HEK293 (cell line): ENCODE measurements around the gene PGAM5.

Experiments
- CTCF ChIP-seq: fragments of 450-650 bp; formaldehyde crosslinking; IDR thresholded peaks from 2 replicates; pipeline ENCODE4 v1.5.1; 2016; ENCODE audit warnings: missing biosample characterization, missing genetic modification characterization
- ELK4 ChIP-seq: IDR thresholded peaks from 2 replicates; pipeline ENCODE4 v1.6.1; 2011; ENCODE audit warnings: mild to moderate bottlenecking, low read depth, low read length, borderline replicate concordance
- IKZF3 ChIP-seq: fragments of 450-650 bp; IDR thresholded peaks from 2 replicates; pipeline ENCODE4 v1.5.0; 2018; ENCODE audit warnings: missing biosample characterization, mild to moderate bottlenecking, missing genetic modification characterization, moderate library complexity
- KLF16 ChIP-seq: fragments of 450-650 bp; formaldehyde crosslinking; IDR thresholded peaks from 2 replicates; pipeline ENCODE4 v1.5.1; 2017; ENCODE audit warnings: missing biosample characterization, missing genetic modification characterization
- MEIS1 ChIP-seq: sonication (generic); formaldehyde crosslinking; IDR thresholded peaks from 2 replicates; pipeline ENCODE4 v1.8.1; 2022; ENCODE audit warnings: missing genetic modification reagents, mild to moderate bottlenecking, borderline replicate concordance
- MYNN ChIP-seq: fragments of 450-650 bp; formaldehyde crosslinking; IDR thresholded peaks from 2 replicates; pipeline ENCODE4 v1.5.1; 2016; ENCODE audit warnings: missing biosample characterization, missing genetic modification characterization, borderline replicate concordance
- PRDM6 ChIP-seq: fragments of 450-650 bp; formaldehyde crosslinking; IDR thresholded peaks from 2 replicates; pipeline ENCODE4 v1.5.1; 2017; ENCODE audit warnings: missing biosample characterization, missing genetic modification characterization
- REST ChIP-seq: fragments of 450-650 bp; formaldehyde crosslinking; IDR thresholded peaks from 2 replicates; pipeline ENCODE4 v1.5.1; 2016; ENCODE audit warnings: missing biosample characterization, missing genetic modification characterization
- SP2 ChIP-seq: fragments of 450-650 bp; formaldehyde crosslinking; IDR thresholded peaks from 2 replicates; pipeline ENCODE4 v1.5.1; 2016; ENCODE audit warnings: missing biosample characterization, missing genetic modification characterization
- SP3 ChIP-seq: fragments of 450-650 bp; formaldehyde crosslinking; IDR thresholded peaks from 2 replicates; pipeline ENCODE4 v1.5.1; 2016; ENCODE audit warnings: missing biosample characterization, missing genetic modification characterization
- YY1 ChIP-seq: fragments of 450-650 bp; formaldehyde crosslinking; IDR thresholded peaks from 2 replicates; pipeline ENCODE4 v1.5.1; 2018; ENCODE audit warnings: missing biosample characterization, missing genetic modification characterization
- YY2 ChIP-seq: fragments of 450-650 bp; formaldehyde crosslinking; IDR thresholded peaks from 2 replicates; pipeline ENCODE4 v1.5.1; 2016; ENCODE audit warnings: missing biosample characterization, missing genetic modification characterization
- ZBTB21 ChIP-seq: fragments of 450-650 bp; formaldehyde crosslinking; IDR thresholded peaks from 2 replicates; pipeline ENCODE4 v1.5.1; 2017; ENCODE audit warnings: missing biosample characterization, missing genetic modification characterization
- ZFHX2 ChIP-seq: fragments of 450-650 bp; formaldehyde crosslinking; conservative IDR thresholded peaks from 2 replicates; pipeline ENCODE4 v1.5.1; 2016; ENCODE audit warnings: missing biosample characterization, missing genetic modification characterization
- ZNF114 ChIP-seq: fragments of 450-650 bp; formaldehyde crosslinking; IDR thresholded peaks from 2 replicates; pipeline ENCODE4 v1.5.0; 2017; ENCODE audit warnings: missing biosample characterization, missing genetic modification characterization
- ZNF157 ChIP-seq: fragments of 450-650 bp; formaldehyde crosslinking; IDR thresholded peaks from 2 replicates; pipeline ENCODE4 v1.5.1; 2016; ENCODE audit warnings: missing biosample characterization, missing genetic modification characterization
- ZNF169 ChIP-seq: fragments of 450-650 bp; formaldehyde crosslinking; IDR thresholded peaks from 2 replicates; pipeline ENCODE4 v1.5.1; 2016; ENCODE audit warnings: missing biosample characterization, missing genetic modification characterization
- ZNF175 ChIP-seq: fragments of 450-650 bp; formaldehyde crosslinking; IDR thresholded peaks from 2 replicates; pipeline ENCODE4 v1.5.1; 2016; ENCODE audit warnings: missing biosample characterization, missing genetic modification characterization
- ZNF239 ChIP-seq: fragments of 450-650 bp; formaldehyde crosslinking; IDR thresholded peaks from 2 replicates; pipeline ENCODE4 v1.5.1; 2016; ENCODE audit warnings: missing biosample characterization, missing genetic modification characterization
- ZNF24 ChIP-seq: fragments of 450-650 bp; formaldehyde crosslinking; IDR thresholded peaks from 2 replicates; pipeline ENCODE4 v1.5.1; 2016; ENCODE audit warnings: missing biosample characterization, missing genetic modification characterization
- ZNF274 ChIP-seq, 2 experiments: fragments of 200-500 bp in 1 of 2; fragments of 450-650 bp in 1 of 2; sonication (Bioruptor generic) in 1 of 2; formaldehyde crosslinking in 1 of 2; IDR thresholded peaks; 2 replicates each; pipeline versions ENCODE4 v1.5.1 to v1.6.1; 2014 to 2016; ENCODE audit warnings: borderline replicate concordance in 1 of 2, inconsistent platforms in 1 of 2, low read length in 1 of 2, missing biosample characterization in 1 of 2, missing genetic modification characterization in 1 of 2
- ZNF416 ChIP-seq: fragments of 450-650 bp; formaldehyde crosslinking; IDR thresholded peaks from 2 replicates; pipeline ENCODE4 v1.5.1; 2016; ENCODE audit warnings: missing biosample characterization, missing genetic modification characterization
- ZNF473 ChIP-seq: fragments of 450-650 bp; formaldehyde crosslinking; IDR thresholded peaks from 2 replicates; pipeline ENCODE4 v1.5.1; 2017; ENCODE audit warnings: missing biosample characterization, missing genetic modification characterization
- ZNF548 ChIP-seq: fragments of 450-650 bp; formaldehyde crosslinking; IDR thresholded peaks from 2 replicates; pipeline ENCODE4 v1.5.1; 2016; ENCODE audit warnings: missing biosample characterization, missing genetic modification characterization
- ZNF585B ChIP-seq: fragments of 450-650 bp; formaldehyde crosslinking; IDR thresholded peaks from 2 replicates; pipeline ENCODE4 v1.5.1; 2016; ENCODE audit warnings: missing biosample characterization, missing genetic modification characterization
- ZNF610 ChIP-seq: fragments of 450-650 bp; formaldehyde crosslinking; IDR thresholded peaks from 2 replicates; pipeline ENCODE4 v1.5.1; 2016; ENCODE audit warnings: missing biosample characterization, missing genetic modification characterization, borderline replicate concordance
- ZNF623 ChIP-seq: fragments of 450-650 bp; formaldehyde crosslinking; IDR thresholded peaks from 2 replicates; pipeline ENCODE4 v1.5.1; 2016; ENCODE audit warnings: missing biosample characterization, missing genetic modification characterization
- ZNF624 ChIP-seq: fragments of 450-650 bp; formaldehyde crosslinking; IDR thresholded peaks from 2 replicates; pipeline ENCODE4 v1.5.1; 2017; ENCODE audit warnings: missing biosample characterization, missing genetic modification characterization
- ZNF76 ChIP-seq: fragments of 450-650 bp; formaldehyde crosslinking; IDR thresholded peaks from 2 replicates; pipeline ENCODE4; 2016; ENCODE audit warnings: low read depth, missing biosample characterization, missing genetic modification characterization, borderline replicate concordance
- ZNF843 ChIP-seq: fragments of 450-650 bp; formaldehyde crosslinking; IDR thresholded peaks from 2 replicates; pipeline ENCODE4 v1.5.1; 2016; ENCODE audit warnings: missing biosample characterization, missing genetic modification characterization
- ZXDB ChIP-seq: fragments of 450-650 bp; formaldehyde crosslinking; IDR thresholded peaks from 2 replicates; pipeline ENCODE4 v1.5.1; 2016; ENCODE audit warnings: missing biosample characterization, missing genetic modification characterization

Gene PGAM5

GRCh38 chr12:132687211-132688164, 23.2 kb upstream of the PGAM5 start, which contains the start of the genes POLE and PXMP2 (continued):
- TF ChIP-seq CTCF (tag by site-specific recombination) = peak; percentile 35; the same call in 1 of the 2 replicates
- no peak for TF ChIP-seq ZNF585B (tag by site-specific recombination)
- TF ChIP-seq ZNF169 (tag by site-specific recombination) = no peak
- TF ChIP-seq ZBTB21 (tag by site-specific recombination) = no peak
- no peak for TF ChIP-seq ZNF239 (tag by site-specific recombination)
- TF ChIP-seq ZNF157 (tag by site-specific recombination) = no peak
- 0 out of 2 replicates have a peak, but pooled peaks have one; percentile 22 for TF ChIP-seq ZNF24 (tag by site-specific recombination)
- no peak for TF ChIP-seq ZNF274 (IDR thresholded peaks at IDR 0.05; ENCODE audit: low read length)
- no peak for TF ChIP-seq ZNF274 (tag by site-specific recombination; IDR thresholded peaks at IDR 0.05; ENCODE audit: borderline replicate concordance)
- no peak for TF ChIP-seq ZNF416
- TF ChIP-seq PRDM6 (tag by site-specific recombination) = no peak
- TF ChIP-seq ZXDB (tag by site-specific recombination) = peak; percentile 58
- TF ChIP-seq ZNF624 = no peak
- no peak for TF ChIP-seq ZNF548 (tag by site-specific recombination)
- TF ChIP-seq SP2 (tag by site-specific recombination) = peak; percentile 82
- peak; percentile 69 for TF ChIP-seq ZFHX2 (tag by site-specific recombination)
- TF ChIP-seq MEIS1 (CRISPR knock-in tag) = no peak
- TF ChIP-seq ZNF175 (tag by site-specific recombination) = no peak
- TF ChIP-seq ZNF473 (tag by site-specific recombination) = no peak
- TF ChIP-seq ELK4 = peak; percentile 57; the same call in 1 of the 2 replicates
- TF ChIP-seq ZNF76 = 0 out of 2 replicates have a peak, but pooled peaks have one; percentile 45
- TF ChIP-seq ZNF623 (tag by site-specific recombination) = no peak
- peak; percentile 80 for TF ChIP-seq SP3 (tag by site-specific recombination)
- no peak for TF ChIP-seq REST (tag by site-specific recombination)
- TF ChIP-seq ZNF843 = no peak
- no peak for TF ChIP-seq MYNN (tag by site-specific recombination)
- peak; percentile 63; the same call in 1 of the 2 replicates for TF ChIP-seq YY2 (tag by site-specific recombination)
- TF ChIP-seq ZNF114 (tag by site-specific recombination) = no peak
- TF ChIP-seq YY1 = peak; percentile 46; the same call in 1 of the 2 replicates
- TF ChIP-seq KLF16 (tag by site-specific recombination) = peak; percentile 91
- no peak for TF ChIP-seq IKZF3 (tag by site-specific recombination)
- TF ChIP-seq ZNF610 (tag by site-specific recombination) = peak; percentile 72; the same call in 1 of the 2 replicates
